GM19395 (cell line): ENCODE results near the gene NEU1.
"Not testable (repeated sequence)": the region's sequence is repeated elsewhere in the genome, so short reads cannot be mapped to it uniquely, and the experiment has no call there.

ENCODE experiments used
- ATAC-seq: cut with Tn5 transposase; IDR thresholded peaks from one replicate; pipeline ENCODE4 v1.9.1; 2021; ENCODE audit warnings: mild to moderate bottlenecking, moderate library complexity; ENCODE audit not compliant: unreplicated experiment

Gene NEU1

DNA sequence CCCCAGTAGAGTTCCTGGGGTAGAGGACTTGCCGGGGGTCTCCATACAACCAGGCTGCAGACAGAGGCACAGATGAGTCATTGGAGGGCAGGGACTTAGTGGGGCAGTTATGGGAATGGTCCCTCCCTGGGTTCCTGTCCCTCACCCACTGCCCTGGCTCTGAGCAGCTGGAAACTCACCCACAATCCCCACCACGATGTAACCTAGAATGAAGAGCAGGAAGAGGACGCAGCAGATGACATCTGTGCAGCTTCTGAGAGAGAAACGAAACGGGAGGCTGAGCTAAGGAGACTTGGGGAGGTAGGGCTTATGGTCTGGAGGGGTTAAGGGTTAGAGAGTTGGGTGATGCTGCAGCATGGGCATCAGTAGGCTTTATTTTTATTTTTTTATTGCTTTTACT, 13.3 kb upstream of the NEU1 start:
- no peak for ATAC-seq

- ATAC-seq = no peak
Measured at GRCh38 chr6:31874836-31875572, 12.4 kb upstream of the NEU1 start.

DNA sequence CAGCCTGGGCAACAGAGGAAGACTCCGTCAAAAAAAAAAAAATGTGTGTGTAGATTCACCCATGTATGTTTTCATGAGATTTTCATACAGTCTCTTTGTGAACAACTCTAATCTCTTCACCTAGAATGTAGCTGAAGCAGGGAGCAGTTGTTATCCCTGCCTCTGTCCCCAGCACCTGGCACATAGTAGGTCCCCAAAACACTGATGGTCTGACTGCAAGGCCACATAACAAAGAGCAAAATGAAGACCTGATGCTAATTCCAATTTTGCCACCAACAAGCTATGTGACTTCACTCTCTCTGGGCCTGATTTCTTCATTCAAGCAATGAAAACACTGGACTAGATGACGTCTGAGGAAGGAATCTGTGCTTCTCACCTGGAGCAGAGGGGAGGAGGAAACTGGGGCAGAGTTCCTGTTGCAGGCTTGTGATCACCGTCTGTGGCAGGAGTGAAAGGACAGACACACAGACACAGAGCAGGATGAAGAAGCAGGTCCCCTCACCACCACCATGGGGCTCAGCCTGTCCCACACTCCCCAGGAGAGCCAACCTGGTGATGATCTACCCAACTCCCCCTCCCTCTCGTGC, 11.6 kb upstream of the NEU1 start:
- no peak for ATAC-seq

- ATAC-seq = no peak
Measured at GRCh38 chr6:31871046-31871659, 8.5 kb upstream of the NEU1 start.

GRCh38 chr6:31870385-31870921, 7.8 kb upstream of the NEU1 start:
- no peak for ATAC-seq

GRCh38 chr6:31869343-31869742, 6.7 kb upstream of the NEU1 start:
- ATAC-seq = no peak

- ATAC-seq = not testable (repeated sequence)
Measured at GRCh38 chr6:31868658-31868971, 6.0 kb upstream of the NEU1 start.

- no peak for ATAC-seq
Measured at GRCh38 chr6:31865205-31866118, 2.8 kb upstream of the NEU1 start.

GRCh38 chr6:31864818-31865204, 2.2 kb upstream of the NEU1 start:
- ATAC-seq = no peak

DNA sequence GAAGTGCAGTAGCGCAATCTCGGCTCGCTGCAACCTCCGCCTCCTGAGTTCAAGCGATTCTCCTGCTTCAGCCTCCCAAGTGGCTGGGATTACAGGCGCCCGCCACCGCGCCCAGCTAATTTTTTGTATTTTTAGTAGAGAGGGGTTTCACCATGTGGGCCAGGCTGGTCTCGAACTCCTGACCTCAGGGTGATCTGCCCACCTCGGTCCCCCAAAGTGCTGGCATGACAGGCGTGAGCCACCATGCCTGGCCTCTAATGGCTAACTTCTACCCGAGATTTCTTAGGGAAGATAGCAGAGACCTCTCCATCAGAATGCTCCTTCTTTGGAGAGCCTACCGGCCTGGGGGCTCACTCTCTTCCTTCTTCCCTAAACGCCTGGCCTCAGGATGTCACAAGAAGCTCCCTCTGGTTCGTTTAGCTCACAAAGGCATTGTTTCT, 1.5 kb upstream of the NEU1 start:
- ATAC-seq = not testable (repeated sequence)

GRCh38 chr6:31861919-31862343, 690 bp downstream of the NEU1 start:
- no peak for ATAC-seq

GRCh38 chr6:31861150-31861549, 1.5 kb downstream of the NEU1 start:
- no peak for ATAC-seq

- no peak for ATAC-seq
Measured at GRCh38 chr6:31860349-31860748, 2.3 kb downstream of the NEU1 start.

DNA sequence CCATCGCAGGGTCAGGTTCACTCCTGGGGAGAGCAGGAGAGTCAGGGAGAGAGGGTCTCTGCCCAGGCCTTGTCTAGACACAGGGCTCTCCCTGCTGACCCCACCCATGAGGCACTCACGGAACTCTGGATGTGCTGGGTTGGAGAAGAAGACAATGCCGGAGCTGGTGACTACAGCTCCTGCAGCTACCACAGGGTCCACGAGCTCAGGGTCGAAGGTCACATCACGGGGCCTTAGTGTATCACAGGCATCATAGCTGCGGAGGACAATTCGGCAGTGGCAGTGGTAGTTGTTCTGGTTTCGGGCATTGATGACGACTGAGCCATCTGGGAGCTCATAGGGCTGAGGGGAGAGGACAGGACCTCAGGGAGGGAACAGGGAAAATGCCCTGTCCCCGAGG, 2.7 kb downstream of the NEU1 start:
- ATAC-seq = no peak

DNA sequence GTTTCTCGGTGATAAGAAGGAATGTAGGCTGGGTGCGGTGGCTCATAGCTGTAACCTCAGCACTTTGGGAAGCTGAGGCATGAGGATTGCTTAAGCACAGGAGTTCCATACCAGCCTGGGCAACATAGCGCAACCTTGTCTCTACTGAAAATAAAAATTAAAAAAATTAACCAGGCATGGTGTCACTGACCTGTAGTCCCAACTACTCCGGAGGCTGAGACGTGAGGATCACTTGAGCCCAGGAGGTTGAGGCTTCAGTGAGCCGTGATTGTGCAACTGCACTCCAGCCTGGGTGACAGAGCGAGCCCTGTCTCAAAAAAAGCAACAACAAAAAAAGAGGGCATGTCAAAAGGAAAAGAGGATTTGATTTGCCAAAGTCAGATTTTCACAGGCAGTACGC, 3.9 kb downstream of the NEU1 start:
- no peak for ATAC-seq

GRCh38 chr6:31857774-31858173, 4.8 kb downstream of the NEU1 start:
- not testable (repeated sequence) for ATAC-seq

GRCh38 chr6:31851980-31852718, 10.5 kb downstream of the NEU1 start:
- ATAC-seq = not testable (repeated sequence)

- ATAC-seq = no peak
Measured at GRCh38 chr6:31851485-31851832, 11.2 kb downstream of the NEU1 start.

DNA sequence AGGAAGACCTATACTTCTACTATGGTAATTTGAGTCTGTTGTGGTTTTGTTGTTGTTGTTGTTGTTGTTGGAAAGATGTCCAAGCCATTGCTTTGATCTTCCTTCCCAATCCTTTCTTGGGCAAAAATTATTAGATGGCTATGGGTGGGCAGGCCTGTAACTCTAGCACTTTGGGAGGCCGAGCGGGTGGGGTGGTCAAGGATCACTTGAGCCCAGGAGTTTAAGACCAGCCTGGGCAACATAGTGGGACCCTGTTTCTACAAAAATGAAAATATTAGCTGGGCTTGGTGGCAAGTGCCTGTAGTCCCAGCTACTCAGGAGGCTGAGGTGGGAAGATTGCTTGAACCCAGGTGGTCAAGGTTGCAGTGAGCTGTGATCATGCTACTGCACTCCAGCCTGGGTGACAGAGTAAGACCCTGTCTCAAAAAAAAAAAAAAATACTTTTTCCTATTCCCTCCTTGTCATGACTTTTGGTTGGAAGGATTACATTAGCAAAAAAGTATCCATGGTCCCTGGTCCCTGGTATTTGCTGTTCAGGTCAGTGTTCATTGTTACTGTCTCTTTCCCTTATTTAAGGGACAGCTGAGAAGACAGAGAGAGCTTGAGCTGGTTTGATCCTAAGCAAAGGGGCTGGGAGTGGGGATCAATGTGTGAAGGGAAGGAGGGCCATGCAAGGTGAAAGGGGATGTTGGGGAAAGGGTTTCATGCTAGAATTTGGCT, 11.7 kb downstream of the NEU1 start:
- ATAC-seq = no peak
